Measurements from ENCODE around the gene GAMT. TPM values are rescaled to one million over a fixed set of nuclear protein-coding genes. Genes with fewer than 3 reads are reported as not detected.

The GAMT gene
- total RNA-seq, 2 donors from 2014 or later = 4.9 to 11.2 TPM

GRCh38 chr19:1365319-1366269 is 35.7 kb downstream of the GAMT start:
- Mint-ChIP-seq H3K27me3 (no peaks in the 10 kb centered on the region), H3K4me3 (no peak overlapping the region)

GRCh38 chr19:1364070-1364704 is 37.2 kb downstream of the GAMT start:
- peaks cover 67% of the 10 kb centered on the region for H3K36me3 Mint-ChIP-seq (ENCODE audit: low read depth)
- H3K4me3 Mint-ChIP-seq = peak overlapping the region; percentile 50
- no peak overlapping the region for H3K27ac Mint-ChIP-seq
- H3K4me1 Mint-ChIP-seq = peaks cover 5% of the 10 kb centered on the region
- no peaks in the 10 kb centered on the region for H3K27me3 Mint-ChIP-seq
- H3K9me3 Mint-ChIP-seq = no peaks in the 10 kb centered on the region
- peak; percentile 56 for ATAC-seq (replicated peaks)

More at GRCh38 chr19:1365319-1366269, 35.7 kb downstream of the GAMT start:
- Mint-ChIP-seq H3K9me3 (no peaks in the 10 kb centered on the region), H3K4me1 (peaks cover 5% of the 10 kb centered on the region), H3K27ac (no peak overlapping the region), H3K36me3 (ENCODE audit: low read depth) (peaks cover 53% of the 10 kb centered on the region)
- ATAC-seq (replicated peaks) = no peak

GRCh38 chr19:1363599-1363998 is 37.7 kb downstream of the GAMT start:
- Mint-ChIP-seq H3K4me3 (peak overlapping the region; percentile 50), H3K9me3 (no peaks in the 10 kb centered on the region), H3K36me3 (ENCODE audit: low read depth) (peaks cover 73% of the 10 kb centered on the region), H3K27ac (no peak overlapping the region), H3K4me1 (peaks cover 5% of the 10 kb centered on the region), H3K27me3 (no peaks in the 10 kb centered on the region)
- ATAC-seq (replicated peaks) = peak; percentile 45

GRCh38 chr19:1362387-1363257 is 38.7 kb downstream of the GAMT start:
- Mint-ChIP-seq H3K9me3 (no peaks in the 10 kb centered on the region), H3K4me1 (peaks cover 5% of the 10 kb centered on the region), H3K27ac (no peak overlapping the region), H3K27me3 (no peaks in the 10 kb centered on the region), H3K4me3 (peak overlapping the region; percentile 50), H3K36me3 (ENCODE audit: low read depth) (peaks cover 83% of the 10 kb centered on the region)
- no peak for ATAC-seq (replicated peaks)

- Mint-ChIP-seq H3K27ac (no peak overlapping the region), H3K4me3 (no peak overlapping the region), H3K36me3 (ENCODE audit: low read depth) (peaks cover 84% of the 10 kb centered on the region), H3K4me1 (peaks cover 9% of the 10 kb centered on the region), H3K27me3 (no peaks in the 10 kb centered on the region), H3K9me3 (no peaks in the 10 kb centered on the region)
- ATAC-seq (replicated peaks) = no peak
These were observed 39.5 kb downstream of the GAMT start for GRCh38 chr19:1361601-1362386.

GRCh38 chr19:1360818-1361461 is 40.4 kb downstream of the GAMT start:
- no peak for ATAC-seq (replicated peaks)

GRCh38 chr19:1360126-1360817 is 41.1 kb downstream of the GAMT start:
- no peak overlapping the region for H3K4me3 Mint-ChIP-seq
- peaks cover 95% of the 10 kb centered on the region for H3K36me3 Mint-ChIP-seq (ENCODE audit: low read depth)
- H3K4me1 Mint-ChIP-seq = peaks cover 18% of the 10 kb centered on the region
- H3K27me3 Mint-ChIP-seq = no peaks in the 10 kb centered on the region
- no peaks in the 10 kb centered on the region for H3K9me3 Mint-ChIP-seq
- no peak overlapping the region for H3K27ac Mint-ChIP-seq
- ATAC-seq (replicated peaks) = no peak

More at GRCh38 chr19:1360818-1361461, 40.4 kb downstream of the GAMT start:
- no peaks in the 10 kb centered on the region for H3K27me3 Mint-ChIP-seq
- H3K36me3 Mint-ChIP-seq (ENCODE audit: low read depth) = peaks cover 93% of the 10 kb centered on the region
- H3K4me3 Mint-ChIP-seq = no peak overlapping the region
- H3K4me1 Mint-ChIP-seq = peaks cover 13% of the 10 kb centered on the region
- no peak overlapping the region for H3K27ac Mint-ChIP-seq
- no peaks in the 10 kb centered on the region for H3K9me3 Mint-ChIP-seq

GRCh38 chr19:1357531-1358109 is 43.7 kb downstream of the GAMT start:
- Mint-ChIP-seq H3K27ac (no peak overlapping the region), H3K4me3 (no peak overlapping the region), H3K36me3 (ENCODE audit: low read depth) (peaks cover 70% of the 10 kb centered on the region), H3K9me3 (no peaks in the 10 kb centered on the region), H3K27me3 (no peaks in the 10 kb centered on the region), H3K4me1 (peaks cover 18% of the 10 kb centered on the region)
- no peak for ATAC-seq (replicated peaks)

GRCh38 chr19:1356508-1356865 is 44.9 kb downstream of the GAMT start:
- Mint-ChIP-seq H3K36me3 (ENCODE audit: low read depth) (peaks cover 58% of the 10 kb centered on the region), H3K4me1 (peaks cover 13% of the 10 kb centered on the region), H3K27ac (no peak overlapping the region), H3K27me3 (no peaks in the 10 kb centered on the region), H3K9me3 (no peaks in the 10 kb centered on the region), H3K4me3 (peak overlapping the region; percentile 94)
- ATAC-seq (replicated peaks) = no peak

GRCh38 chr19:1355568-1356507 is 45.5 kb downstream of the GAMT start:
- H3K4me1 Mint-ChIP-seq = peaks cover 13% of the 10 kb centered on the region
- H3K9me3 Mint-ChIP-seq = no peaks in the 10 kb centered on the region
- ATAC-seq (replicated peaks) = no peak
- peak overlapping the region; percentile 94 for H3K4me3 Mint-ChIP-seq
- peaks cover 52% of the 10 kb centered on the region for H3K36me3 Mint-ChIP-seq (ENCODE audit: low read depth)
- peak overlapping the region; percentile 86 for H3K27ac Mint-ChIP-seq
- no peaks in the 10 kb centered on the region for H3K27me3 Mint-ChIP-seq

GRCh38 chr19:1354970-1355567 is 46.3 kb downstream of the GAMT start:
- peaks cover 46% of the 10 kb centered on the region for H3K36me3 Mint-ChIP-seq (ENCODE audit: low read depth)
- peaks cover 13% of the 10 kb centered on the region for H3K4me1 Mint-ChIP-seq
- no peaks in the 10 kb centered on the region for H3K9me3 Mint-ChIP-seq
- peak; percentile 76 for ATAC-seq (replicated peaks)
- no peaks in the 10 kb centered on the region for H3K27me3 Mint-ChIP-seq
- peak overlapping the region; percentile 94 for H3K4me3 Mint-ChIP-seq
- peak overlapping the region; percentile 86 for H3K27ac Mint-ChIP-seq
